HepG2 (cell line): ENCODE measurements around the gene IKZF5.

Experiments
- CTCF ChIP-seq: sonication (generic); formaldehyde crosslinking; IDR thresholded peaks from 2 replicates; pipeline ENCODE4 v1.5.0; 2020; ENCODE audit warnings: mild to moderate bottlenecking, missing genetic modification reagents, moderate library complexity
- DRAP1 ChIP-seq: IDR thresholded peaks from 2 replicates; pipeline ENCODE4 v1.6.1; 2016; ENCODE audit warnings: missing genetic modification reagents, missing compliant biosample characterization
- FOXP1 ChIP-seq, 2 experiments: fragments of 450-650 bp in 1 of 2; IDR thresholded peaks; 2 replicates each; pipeline ENCODE4 v1.6.1; 2017 to 2018; ENCODE audit warnings: antibody characterized with exemption in 1 of 2
- POLR2A ChIP-seq, 2 experiments: IDR thresholded peaks; 2 replicates each; pipeline ENCODE4 v1.6.1; 2011; ENCODE audit warnings: low read depth in 2 of 2, low read length in 2 of 2, mild to moderate bottlenecking in 1 of 2, moderate library complexity in 1 of 2; ENCODE audit not compliant: insufficient read depth in 1 of 2
- REST ChIP-seq, 2 experiments: IDR thresholded peaks; 2 replicates each; pipeline ENCODE4 v1.6.1; 2011 to 2012; ENCODE audit warnings: low read length in 2 of 2, borderline replicate concordance in 1 of 2, low read depth in 1 of 2, mild to moderate bottlenecking in 1 of 2, moderate library complexity in 1 of 2
- YY1 ChIP-seq: IDR thresholded peaks from 2 replicates; pipeline ENCODE4 v1.6.1; 2011; ENCODE audit warnings: low read length, low read depth, moderate library complexity, mild to moderate bottlenecking; ENCODE audit not compliant: insufficient read depth, insufficient replicate concordance
- ZBTB21 ChIP-seq: sonication (generic); formaldehyde crosslinking; IDR thresholded peaks from 2 replicates; pipeline ENCODE4 v1.4.0; 2020; ENCODE audit warnings: missing genetic modification reagents
- ZHX1 ChIP-seq: sonication (generic); formaldehyde crosslinking; IDR thresholded peaks from 2 replicates; pipeline ENCODE4 v1.8.1; 2022; ENCODE audit warnings: low read depth, mild to moderate bottlenecking, missing genetic modification reagents
- ZNF383 ChIP-seq: sonication (generic); formaldehyde crosslinking; IDR thresholded peaks from 2 replicates; pipeline ENCODE4 v1.4.0; 2020; ENCODE audit warnings: missing genetic modification reagents, mild to moderate bottlenecking, borderline replicate concordance
- ZNF691 ChIP-seq: sonication (generic); formaldehyde crosslinking; IDR thresholded peaks from 2 replicates; pipeline ENCODE4 v1.4.0; 2020; ENCODE audit warnings: missing genetic modification reagents, low read depth, mild to moderate bottlenecking, borderline replicate concordance

GRCh38 chr10:122954731-122955050 is 53.9 kb downstream of the IKZF5 start:
- no peak for TF ChIP-seq POLR2A (IDR thresholded peaks at IDR 0.05; ENCODE audit: insufficient read depth in 1 of 2, low read depth in 2 of 2, low read length in 2 of 2)
- TF ChIP-seq REST (IDR thresholded peaks at IDR 0.05; ENCODE audit: borderline replicate concordance in 1 of 2, low read depth in 1 of 2, low read length in 2 of 2), result no peak
- no peak for TF ChIP-seq ZNF383 (CRISPR knock-in tag)
- TF ChIP-seq YY1, result no peak
- TF ChIP-seq DRAP1 (CRISPR knock-in tag), result no peak
- TF ChIP-seq FOXP1 (IDR thresholded peaks at IDR 0.05), result no peak
- no peak for TF ChIP-seq FOXP1 (CRISPR knock-in tag; IDR thresholded peaks at IDR 0.05)
- TF ChIP-seq ZHX1 (CRISPR knock-in tag), result no peak
- no peak for TF ChIP-seq ZNF691 (CRISPR knock-in tag)
- no peak for TF ChIP-seq CTCF (CRISPR knock-in tag)
- TF ChIP-seq ZBTB21 (CRISPR knock-in tag), result no peak
